ENCODE data around the gene DBT. TPM values are rescaled to one million over a fixed set of nuclear protein-coding genes. Genes with fewer than 3 reads are reported as not detected.
"Not testable (repeated sequence)": the region's sequence is repeated elsewhere in the genome, so short reads cannot be mapped to it uniquely, and the experiment has no call there.

DBT gene
- total and polyA plus RNA-seq, 2 of the 13 experiments (the other 11 are each of a cell fraction or from before 2014, with no cell fraction given): 3.3 to 10.2 TPM

- H3K4me3 ChIP-seq (replicated peaks in 1 of 3; ENCODE audit: insufficient read depth in 1 of 3, low read depth in 2 of 3, low read length in 3 of 3); H3K27ac ChIP-seq (ENCODE audit: extremely low read length, insufficient read depth, low read length); H3K9me3 ChIP-seq (ENCODE audit: low read length); CTCF ChIA-PET (ENCODE audit: low intra/inter-chr PET ratio, low total read pairs); FAIRE-seq; H3K9ac ChIP-seq (ENCODE audit: insufficient read depth, low read depth, low read length); intact Hi-C loops (cut with micrococcal nuclease; ENCODE audit: unreplicated experiment); H3K27me3 ChIP-seq (ENCODE audit: control insufficient read depth in 1 of 2, insufficient read depth in 2 of 2, low read length in 2 of 2); H2AFZ ChIP-seq (ENCODE audit: low read length); POLR2A ChIA-PET; ATAC-seq; H4K20me1 ChIP-seq (ENCODE audit: insufficient read depth, low read length); H3K36me3 ChIP-seq (replicated peaks in 1 of 2; ENCODE audit: control insufficient read depth in 1 of 2, insufficient read depth in 2 of 2, low read length in 2 of 2); BruUV-seq (replicated peaks); DNase-seq (ENCODE audit: low spot score); H3K4me2 ChIP-seq (ENCODE audit: low read depth, low read length): not testable (repeated sequence)
- Histone ChIP-seq H3K4me1 (ENCODE audit: insufficient read depth, low read length) (peaks cover 36% of the 10 kb centered on the region), H3K79me2 (ENCODE audit: insufficient read depth, low read length) (peaks cover 28% of the 10 kb centered on the region)
- in situ Hi-C loops (cut with HindIII; ENCODE audit: extremely low pct_ligation_motif_present, low pct_unique_long_range_greater_than_20kb): loop anchor here (10.0 kb wide), 1 partner anchor 191 kb away; no protein-coding TSS in a partner anchor
- WGBS (ENCODE audit: low lambda C conversion rate): 98% methylated on average over 5 of the region's 5 CpGs
- peak; percentile 63 for TF ChIP-seq ZBTB33 (CRISPR knock-in tag; IDR thresholded peaks at IDR 0.05)
These were observed 14.4 kb upstream of the DBT start for GRCh38 chr1:100264081-100264480.

- Histone ChIP-seq H3K36me3 (replicated peaks in 1 of 2; ENCODE audit: control insufficient read depth in 1 of 2, insufficient read depth in 2 of 2, low read length in 2 of 2) (no peaks in the 10 kb centered on the region), H3K4me2 (ENCODE audit: low read depth, low read length) (no peak overlapping the region), H3K27ac (ENCODE audit: extremely low read length, insufficient read depth, low read length) (no peak overlapping the region), H3K79me2 (ENCODE audit: insufficient read depth, low read length) (peaks cover 8% of the 10 kb centered on the region), H4K20me1 (ENCODE audit: insufficient read depth, low read length) (no peaks in the 10 kb centered on the region), H3K9ac (ENCODE audit: insufficient read depth, low read depth, low read length) (no peak overlapping the region), H3K27me3 (ENCODE audit: control insufficient read depth in 1 of 2, insufficient read depth in 2 of 2, low read length in 2 of 2) (no peaks in the 10 kb centered on the region; a peak in 1 of 5 replicates), H3K9me3 (ENCODE audit: low read length) (no peaks in the 10 kb centered on the region), H2AFZ (ENCODE audit: low read length) (no peak overlapping the region), H3K4me3 (replicated peaks in 1 of 3; ENCODE audit: insufficient read depth in 1 of 3, low read depth in 2 of 3, low read length in 3 of 3) (no peak overlapping the region), H3K4me1 (ENCODE audit: insufficient read depth, low read length) (peaks cover 13% of the 10 kb centered on the region)
- ChIA-PET CTCF (ENCODE audit: low intra/inter-chr PET ratio, low total read pairs) (no interaction called here), POLR2A (no interaction called here)
- DNase-seq (ENCODE audit: low spot score) (no peak), ATAC-seq (no peak), FAIRE-seq (no peak)
- intact Hi-C loops (cut with micrococcal nuclease; ENCODE audit: unreplicated experiment): no loop called here
- no TSS peak for BruUV-seq (replicated peaks)
- TF ChIP-seq MAFK (conservative IDR thresholded peaks at IDR 0.05 in 1 of 2, IDR thresholded peaks at IDR 0.05 in 1 of 2; ENCODE audit: low read length in 2 of 2): peak; percentile 85 to 92
- peak; percentile 85 for TF ChIP-seq MAFF (IDR thresholded peaks at IDR 0.05; ENCODE audit: low read depth, low read length)
- TF ChIP-seq IRF9 (CRISPR knock-in tag; IDR thresholded peaks at IDR 0.05; ENCODE audit: borderline replicate concordance): no peak
- no peak for TF ChIP-seq ZNF101 (CRISPR knock-in tag; IDR thresholded peaks at IDR 0.05; ENCODE audit: borderline replicate concordance, low read depth)
- in situ Hi-C loops (cut with HindIII; ENCODE audit: extremely low pct_ligation_motif_present, low pct_unique_long_range_greater_than_20kb): loop anchor here (10.0 kb wide), 1 partner anchor 193 kb away; no protein-coding TSS in a partner anchor
These were observed 12.1 kb upstream of the DBT start for GRCh38 chr1:100261686-100262085.

GRCh38 chr1:100258427-100258826 is 8.8 kb upstream of the DBT start:
- WGBS (ENCODE audit: low lambda C conversion rate): 34% methylated on average over 6 of the region's 6 CpGs
- H3K4me3 ChIP-seq (replicated peaks in 1 of 3; ENCODE audit: insufficient read depth in 1 of 3, low read depth in 2 of 3, low read length in 3 of 3); CTCF ChIA-PET (ENCODE audit: low intra/inter-chr PET ratio, low total read pairs); H3K79me2 ChIP-seq (ENCODE audit: insufficient read depth, low read length); DNase-seq (ENCODE audit: low spot score); intact Hi-C loops (cut with micrococcal nuclease; ENCODE audit: unreplicated experiment); in situ Hi-C loops (cut with HindIII; ENCODE audit: extremely low pct_ligation_motif_present, low pct_unique_long_range_greater_than_20kb); H3K36me3 ChIP-seq (replicated peaks in 1 of 2; ENCODE audit: control insufficient read depth in 1 of 2, insufficient read depth in 2 of 2, low read length in 2 of 2); H3K9me3 ChIP-seq (ENCODE audit: low read length); H3K4me2 ChIP-seq (ENCODE audit: low read depth, low read length); H3K4me1 ChIP-seq (ENCODE audit: insufficient read depth, low read length); H2AFZ ChIP-seq (ENCODE audit: low read length); H3K27me3 ChIP-seq (ENCODE audit: control insufficient read depth in 1 of 2, insufficient read depth in 2 of 2, low read length in 2 of 2); H4K20me1 ChIP-seq (ENCODE audit: insufficient read depth, low read length); H3K27ac ChIP-seq (ENCODE audit: extremely low read length, insufficient read depth, low read length); ATAC-seq; BruUV-seq (replicated peaks); POLR2A ChIA-PET; H3K9ac ChIP-seq (ENCODE audit: insufficient read depth, low read depth, low read length); FAIRE-seq: not testable (repeated sequence)
